Ectodermal cell (in vitro differentiated cells): Measurements from ENCODE around the gene LRRC75B.
"Not testable (repeated sequence)": the region's sequence is repeated elsewhere in the genome, so short reads cannot be mapped to it uniquely, and the experiment has no call there.

Experiments used
- H3K27ac ChIP-seq: 2 replicates; pipeline ENCODE4 v1.7.0; 2013; ENCODE audit warnings: mild to moderate bottlenecking, low read depth, low read length; ENCODE audit not compliant: insufficient read depth, poor library complexity, severe bottlenecking
- H3K27me3 ChIP-seq: 2 replicates; pipeline ENCODE4 v1.7.0; 2013; ENCODE audit warnings: mild to moderate bottlenecking, low read length; ENCODE audit not compliant: insufficient read depth, control insufficient read depth, poor library complexity, severe bottlenecking
- H3K36me3 ChIP-seq: one replicate; pipeline ENCODE4 v1.7.0; 2013; ENCODE audit warnings: low read length; ENCODE audit not compliant: control insufficient read depth, insufficient read depth
- H3K4me1 ChIP-seq: one replicate; pipeline ENCODE4 v1.7.0; 2013; ENCODE audit warnings: low read length; ENCODE audit not compliant: control insufficient read depth, insufficient read depth
- H3K4me3 ChIP-seq: 2 replicates; pipeline ENCODE4 v1.7.0; 2013; ENCODE audit warnings: low read depth, low read length, control low read depth; ENCODE audit not compliant: insufficient read depth
- H3K9me3 ChIP-seq: 2 replicates; pipeline ENCODE4 v1.7.0; 2013; ENCODE audit warnings: mild to moderate bottlenecking, low read length, moderate library complexity; ENCODE audit not compliant: control insufficient read depth
- WGBS, 2 experiments: methylation state at CpG; one replicate each; pipeline ENCODE4 v1.1.7; 2013; ENCODE audit warnings: missing lambda C conversion rate in 2 of 2; 5-methylcytosine and 5-hydroxymethylcytosine counted together

LRRC75B gene

GRCh38 chr22:24602105-24602749 is 9.4 kb upstream of the LRRC75B start:
- not testable (repeated sequence) for H3K4me1 ChIP-seq, H3K27ac ChIP-seq
- WGBS, 2 experiments = 88 to 93% methylated on average over 11 of the region's 11 CpGs

GRCh38 chr22:24601217-24602104 is 8.6 kb upstream of the LRRC75B start:
- Histone ChIP-seq H3K9me3 (no peaks in the 10 kb centered on the region), H3K36me3 (no peaks in the 10 kb centered on the region), H3K27ac (no peak overlapping the region), H3K4me1 (no peaks in the 10 kb centered on the region), H3K4me3 (no peak overlapping the region), H3K27me3 (no peaks in the 10 kb centered on the region)
- WGBS, 2 experiments = 90 to 93% methylated on average over 12 of the region's 12 CpGs

More at GRCh38 chr22:24602105-24602749, 9.4 kb upstream of the LRRC75B start:
- not testable (repeated sequence) for H3K9me3 ChIP-seq, H3K36me3 ChIP-seq, H3K27me3 ChIP-seq, H3K4me3 ChIP-seq

DNA sequence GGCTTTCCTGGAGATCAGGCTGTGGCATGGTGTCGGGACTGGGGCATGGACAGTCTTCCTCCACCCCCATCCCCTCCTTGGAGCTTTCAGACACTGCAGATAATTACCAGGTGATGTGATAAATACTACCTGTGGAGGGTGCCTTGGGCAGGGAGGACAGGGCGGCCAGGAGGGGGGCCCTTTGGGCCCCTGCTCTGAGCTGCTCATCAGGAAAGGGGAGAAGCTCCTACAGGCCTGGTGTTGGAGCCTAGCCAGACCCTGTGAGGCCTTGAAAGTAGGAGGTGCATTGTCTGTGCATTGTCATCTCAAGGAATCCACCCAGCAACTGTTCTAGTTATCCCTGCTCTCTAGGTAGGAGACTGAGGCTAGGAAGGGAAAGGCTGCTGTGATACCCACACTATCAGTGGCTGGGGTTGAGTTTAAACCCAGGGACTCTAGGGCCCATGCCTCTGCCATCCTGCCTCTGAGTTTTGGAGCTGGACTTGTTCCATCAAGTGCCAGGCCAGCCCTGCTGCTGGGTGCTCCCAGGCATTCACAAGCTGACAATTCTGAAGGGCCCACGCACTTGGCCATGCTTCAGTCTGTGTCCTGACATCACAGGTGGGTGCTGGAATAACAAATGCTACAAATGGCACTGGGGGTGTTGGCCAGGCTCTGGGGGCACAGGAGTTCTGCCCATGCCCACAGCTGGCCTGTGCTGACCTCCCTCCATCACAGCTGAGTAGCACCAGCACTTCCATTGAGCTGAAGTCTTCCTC is 7.3 kb upstream of the LRRC75B start:
- WGBS, 2 experiments = 88 to 92% methylated on average over 3 of the region's 3 CpGs
- H3K4me3 ChIP-seq, H3K27ac ChIP-seq, H3K9me3 ChIP-seq, H3K4me1 ChIP-seq, H3K36me3 ChIP-seq, H3K27me3 ChIP-seq: not testable (repeated sequence)

DNA sequence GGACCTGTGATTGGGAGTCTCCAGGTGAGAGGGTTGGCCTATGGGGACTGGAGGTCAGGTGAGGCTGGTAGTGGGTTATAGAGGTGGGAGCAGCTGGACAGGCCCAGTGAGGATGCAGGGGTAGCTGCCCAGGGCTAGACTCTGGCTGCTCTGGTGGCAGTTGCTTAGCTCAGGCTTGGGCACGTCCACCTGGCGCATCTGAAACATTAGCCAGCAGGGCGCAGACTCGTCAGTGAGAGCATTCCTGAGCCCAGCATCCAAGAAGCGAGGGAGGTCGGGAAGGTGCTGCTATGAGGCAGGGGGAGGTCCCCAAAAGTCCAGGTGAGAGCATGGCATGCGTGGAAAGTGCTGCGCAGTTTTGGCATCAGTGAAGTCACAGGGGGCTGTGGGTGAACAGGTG is 6.6 kb upstream of the LRRC75B start:
- Histone ChIP-seq H3K4me3 (no peak overlapping the region), H3K36me3 (no peaks in the 10 kb centered on the region), H3K4me1 (peaks cover 9% of the 10 kb centered on the region), H3K27ac (no peak overlapping the region), H3K9me3 (no peaks in the 10 kb centered on the region), H3K27me3 (no peaks in the 10 kb centered on the region)
- WGBS, 2 experiments = 76 to 80% methylated on average over 8 of the region's 8 CpGs

GRCh38 chr22:24597076-24597475 is 4.2 kb upstream of the LRRC75B start:
- H3K4me3 ChIP-seq, H3K36me3 ChIP-seq, H3K9me3 ChIP-seq, H3K27ac ChIP-seq, H3K27me3 ChIP-seq: not testable (repeated sequence)
- WGBS, 2 experiments = 85 to 88% methylated on average over 9 of the region's 9 CpGs
- peaks cover 12% of the 10 kb centered on the region for H3K4me1 ChIP-seq

GRCh38 chr22:24595863-24596262 is 3.0 kb upstream of the LRRC75B start:
- WGBS, 2 experiments = 94 to 95% methylated on average over 4 of the region's 4 CpGs
- Histone ChIP-seq H3K36me3 (no peaks in the 10 kb centered on the region), H3K27ac (no peak overlapping the region), H3K4me3 (no peak overlapping the region), H3K9me3 (no peaks in the 10 kb centered on the region), H3K27me3 (no peaks in the 10 kb centered on the region), H3K4me1 (peaks cover 16% of the 10 kb centered on the region)

- Histone ChIP-seq H3K36me3 (no peaks in the 10 kb centered on the region), H3K27ac (no peak overlapping the region), H3K27me3 (no peaks in the 10 kb centered on the region), H3K4me1 (peaks cover 16% of the 10 kb centered on the region), H3K4me3 (no peak overlapping the region), H3K9me3 (no peaks in the 10 kb centered on the region)
- 89 to 90% methylated on average over 6 of the region's 6 CpGs for WGBS, 2 experiments
Observed at GRCh38 chr22:24595228-24595627, 2.4 kb upstream of the LRRC75B start.

- Histone ChIP-seq H3K27me3 (no peaks in the 10 kb centered on the region), H3K4me3 (no peak overlapping the region), H3K9me3 (no peaks in the 10 kb centered on the region), H3K36me3 (no peaks in the 10 kb centered on the region), H3K4me1 (peaks cover 16% of the 10 kb centered on the region), H3K27ac (no peak overlapping the region)
- WGBS, 2 experiments = 82 to 83% methylated on average over 7 of the region's 7 CpGs
Observed at GRCh38 chr22:24594569-24595120, 1.8 kb upstream of the LRRC75B start.

GRCh38 chr22:24593836-24594568 is 1.1 kb upstream of the LRRC75B start:
- WGBS, 2 experiments = 82 to 86% methylated on average over 16 of the region's 16 CpGs
- no peaks in the 10 kb centered on the region for H3K36me3 ChIP-seq
- H3K4me3 ChIP-seq = no peak overlapping the region
- no peaks in the 10 kb centered on the region for H3K9me3 ChIP-seq
- H3K4me1 ChIP-seq = peaks cover 16% of the 10 kb centered on the region
- H3K27ac ChIP-seq = no peak overlapping the region
- no peaks in the 10 kb centered on the region for H3K27me3 ChIP-seq
